Caco-2 (cell line): ENCODE data around the gene DNAH7. TPM values are rescaled to one million over a fixed set of nuclear protein-coding genes. Genes with fewer than 3 reads are reported as not detected.

Experiments used
- BruUV-seq: library from RNA; stranded (reverse); fragments of 400-500 nt; replicated peaks from 2 replicates; lab custom pipeline; 2021; lab: Mats Ljungman, UMichigan
- CTCF ChIA-PET: fragments of 300-600 bp; sonication (Branson Sonifier 250); formaldehyde crosslinking; loops from one replicate; lab custom pipeline; 2022; ENCODE audit warnings: antibody characterized with exemption; lab: Charles Lee
- POLR2A ChIA-PET: fragments of 300-600 bp; sonication (Branson Sonifier 250); formaldehyde crosslinking; loops from one replicate; lab custom pipeline; 2022; ENCODE audit warnings: antibody characterized with exemption; lab: Charles Lee
- DNase-seq, 2 experiments: peaks; one replicate each; pipeline versions ENCODE4 v3.0.0 to v3.0.0-alpha.2; 2020 to 2022
- H3K27me3 ChIP-seq: replicated peaks from 2 replicates; pipeline ENCODE4 v1.6.0; 2011; ENCODE audit warnings: low read length; ENCODE audit not compliant: control insufficient read depth, insufficient read depth
- H3K36me3 ChIP-seq: 2 replicates; pipeline ENCODE4 v1.5.1; 2011; ENCODE audit warnings: low read length; ENCODE audit not compliant: control insufficient read depth, insufficient read depth
- H3K4me1 ChIP-seq: fragments of 250-450 bp; sonication (Bioruptor Pico); 2 replicates; pipeline ENCODE4 v1.5.1; 2020; ENCODE audit warnings: mild to moderate bottlenecking
- H3K4me3 ChIP-seq: 2 replicates; pipeline ENCODE4 v1.5.1; 2011; ENCODE audit warnings: low read depth, mild to moderate bottlenecking, control low read depth, low read length
- H3K9me3 ChIP-seq: fragments of 250-450 bp; sonication (Bioruptor Pico); 2 replicates; pipeline ENCODE4 v1.5.1; 2020; ENCODE audit warnings: mild to moderate bottlenecking, moderate library complexity
- H3K27ac Mint-ChIP-seq: one replicate; pipeline ENCODE4 v1.8.0; 2022; ENCODE audit warnings: mixed read lengths; ENCODE audit not compliant: unreplicated experiment
- H3K27me3 Mint-ChIP-seq: one replicate; pipeline ENCODE4 v1.8.0; 2022; ENCODE audit warnings: mixed read lengths; ENCODE audit not compliant: insufficient read depth, unreplicated experiment
- H3K36me3 Mint-ChIP-seq: one replicate; pipeline ENCODE4 v1.8.0; 2022; ENCODE audit warnings: mild to moderate bottlenecking, mixed read lengths; ENCODE audit not compliant: insufficient read depth, unreplicated experiment
- H3K4me1 Mint-ChIP-seq: one replicate; pipeline ENCODE4 v1.8.0; 2022; ENCODE audit warnings: low read depth, mixed read lengths; ENCODE audit not compliant: unreplicated experiment
- H3K4me3 Mint-ChIP-seq: one replicate; pipeline ENCODE4 v1.8.0; 2022; ENCODE audit warnings: mild to moderate bottlenecking, moderate library complexity, mixed read lengths; ENCODE audit not compliant: unreplicated experiment
- H3K9me3 Mint-ChIP-seq: one replicate; pipeline ENCODE4 v1.8.0; 2022; ENCODE audit warnings: mixed read lengths; ENCODE audit not compliant: unreplicated experiment
- CTCF ChIP-seq, 2 experiments: fragments of 200-600 bp in 1 of 2; IDR thresholded peaks; 1 replicate in 1 of 2; 2 replicates in 1 of 2; pipeline versions ENCODE4 v1.5.1 to v1.8.0; 2011 to 2022; ENCODE audit warnings: antibody characterized with exemption in 1 of 2, control low read depth in 1 of 2, inconsistent platforms in 1 of 2, low read depth in 1 of 2, low read length in 1 of 2, mild to moderate bottlenecking in 1 of 2, moderate library complexity in 1 of 2; ENCODE audit not compliant: insufficient read depth in 1 of 2, severe bottlenecking in 1 of 2, unreplicated experiment in 1 of 2
- intact Hi-C: fragments of 100-400 bp; cut with micrococcal nuclease; formaldehyde crosslinking; loops from one replicate; pipeline ENCODE4 v1.10.0; 2022; ENCODE audit not compliant: unreplicated experiment
- total RNA-seq: library from RNA; stranded (reverse); gene quantifications from 2 replicates; pipeline ENCODE4 v1.2.3, GENCODE V29; 2022

Gene DNAH7
- total RNA-seq, 1 experiment from 2014 or later = 0.16 TPM

GRCh38 chr2:196036442-196036841 is 32.2 kb downstream of the DNAH7 start:
- no peak overlapping the region for H3K4me3 Mint-ChIP-seq
- POLR2A ChIA-PET = no interaction called here

GRCh38 chr2:196018037-196018436 is 50.6 kb downstream of the DNAH7 start:
- POLR2A ChIA-PET = no interaction called here
- CTCF ChIA-PET = no interaction called here

More at GRCh38 chr2:196036442-196036841, 32.2 kb downstream of the DNAH7 start:
- BruUV-seq = no TSS peak
- no peak for TF ChIP-seq CTCF (IDR thresholded peaks at IDR 0.05; ENCODE audit: insufficient read depth in 1 of 2, low read depth in 1 of 2, low read length in 1 of 2, severe bottlenecking in 1 of 2, unreplicated experiment in 1 of 2)
- H3K36me3 ChIP-seq = no peaks in the 10 kb centered on the region
- CTCF ChIA-PET = no interaction called here
- Mint-ChIP-seq H3K4me1 (no peaks in the 10 kb centered on the region), H3K9me3 (peaks cover 24% of the 10 kb centered on the region), H3K36me3 (no peaks in the 10 kb centered on the region), H3K27me3 (no peaks in the 10 kb centered on the region), H3K27ac (no peak overlapping the region)
- H3K4me1 ChIP-seq = no peaks in the 10 kb centered on the region
- DNase-seq = no peak
- intact Hi-C loops = no loop called here
- H3K4me3 ChIP-seq = no peak overlapping the region
- no peaks in the 10 kb centered on the region for H3K9me3 ChIP-seq
- H3K27me3 ChIP-seq = no peaks in the 10 kb centered on the region

GRCh38 chr2:196012314-196012713 is 56.3 kb downstream of the DNAH7 start:
- CTCF ChIA-PET = no interaction called here
- H3K4me3 Mint-ChIP-seq = no peak overlapping the region
- no peak overlapping the region for H3K4me3 ChIP-seq

More at GRCh38 chr2:196018037-196018436, 50.6 kb downstream of the DNAH7 start:
- no peaks in the 10 kb centered on the region; the same call in 1 of the 2 replicates for H3K9me3 ChIP-seq
- no peaks in the 10 kb centered on the region for H3K36me3 ChIP-seq
- H3K4me1 ChIP-seq = no peaks in the 10 kb centered on the region
- Mint-ChIP-seq H3K4me1 (no peaks in the 10 kb centered on the region), H3K9me3 (no peaks in the 10 kb centered on the region), H3K4me3 (no peak overlapping the region), H3K27ac (no peak overlapping the region), H3K36me3 (no peaks in the 10 kb centered on the region), H3K27me3 (peaks cover 5% of the 10 kb centered on the region)
- H3K27me3 ChIP-seq = no peaks in the 10 kb centered on the region
- intact Hi-C loops = no loop called here
- H3K4me3 ChIP-seq = no peak overlapping the region
- no TSS peak for BruUV-seq
- no peak for DNase-seq
- no peak for TF ChIP-seq CTCF (IDR thresholded peaks at IDR 0.05; ENCODE audit: insufficient read depth in 1 of 2, low read depth in 1 of 2, low read length in 1 of 2, severe bottlenecking in 1 of 2, unreplicated experiment in 1 of 2)

More at GRCh38 chr2:196012314-196012713, 56.3 kb downstream of the DNAH7 start:
- no peak for TF ChIP-seq CTCF (IDR thresholded peaks at IDR 0.05; ENCODE audit: insufficient read depth in 1 of 2, low read depth in 1 of 2, low read length in 1 of 2, severe bottlenecking in 1 of 2, unreplicated experiment in 1 of 2)
- peaks cover 3% of the 10 kb centered on the region; the same call in 1 of the 2 replicates for H3K9me3 ChIP-seq
- H3K27me3 ChIP-seq = no peaks in the 10 kb centered on the region
- H3K4me1 ChIP-seq = no peaks in the 10 kb centered on the region
- POLR2A ChIA-PET = no interaction called here
- BruUV-seq = no TSS peak
- Mint-ChIP-seq H3K27me3 (peaks cover 5% of the 10 kb centered on the region), H3K36me3 (no peaks in the 10 kb centered on the region), H3K27ac (no peak overlapping the region), H3K9me3 (no peaks in the 10 kb centered on the region), H3K4me1 (no peaks in the 10 kb centered on the region)
- no peaks in the 10 kb centered on the region for H3K36me3 ChIP-seq
- no peak for DNase-seq
- intact Hi-C loops = no loop called here
